Muscle of leg (tissue), 11 donors: ENCODE data around the gene LRIT2. TPM values are rescaled to one million over a fixed set of nuclear protein-coding genes. Genes with fewer than 3 reads are reported as not detected.
"Not testable (repeated sequence)": the region's sequence is repeated elsewhere in the genome, so short reads cannot be mapped to it uniquely, and the experiment has no call there.

ENCODE experiments used
- DNase-seq: peaks from one replicate; pipeline ENCODE4 v3.0.0; 2013
- H3K27ac ChIP-seq: one replicate; pipeline ENCODE4 v1.5.1; 2013; ENCODE audit warnings: mild to moderate bottlenecking, low read length, control low read depth
- H3K27me3 ChIP-seq: one replicate; pipeline ENCODE4 v1.6.1; 2013; ENCODE audit warnings: low read length; ENCODE audit not compliant: control insufficient read depth, insufficient read depth
- H3K36me3 ChIP-seq: one replicate; pipeline ENCODE4 v1.6.1; 2013; ENCODE audit warnings: low read length; ENCODE audit not compliant: control insufficient read depth, insufficient read depth
- H3K4me1 ChIP-seq: one replicate; pipeline ENCODE4 v1.6.1; 2013; ENCODE audit warnings: low read length; ENCODE audit not compliant: control insufficient read depth, insufficient read depth
- H3K4me3 ChIP-seq: one replicate; pipeline ENCODE4 v1.5.1; 2013; ENCODE audit warnings: low read length, control low read depth
- H3K9me3 ChIP-seq: replicated peaks from 2 replicates; pipeline ENCODE4 v1.6.1; 2013; ENCODE audit warnings: low read depth, low read length; ENCODE audit not compliant: control insufficient read depth
- WGBS: methylation state at CpG from one replicate; pipeline ENCODE4 v1.1.5; 2013; ENCODE audit warnings: missing lambda C conversion rate; ENCODE audit not compliant: insufficient coverage; 5-methylcytosine and 5-hydroxymethylcytosine counted together
- polyA plus RNA-seq, 8 donors: library from polyadenylated mRNA; unstranded; fragments of 120-200 nt; gene quantifications; one replicate each; pipeline versions ENCODE4 v1.2.1 to v1.2.3, GENCODE V29; 2013; ENCODE audit warnings: inconsistent platforms in 1 of 8, low replicate concordance in 1 of 8; ENCODE audit not compliant: insufficient read length in 8 of 8, insufficient read depth in 1 of 8
- total RNA-seq: library from RNA; stranded (reverse); fragments of 120-200 nt; gene quantifications from one replicate; pipeline ENCODE4 v1.2.4, GENCODE V29; 2013

LRIT2 gene
- total and polyA plus RNA-seq, 9 donors: not detected

DNA sequence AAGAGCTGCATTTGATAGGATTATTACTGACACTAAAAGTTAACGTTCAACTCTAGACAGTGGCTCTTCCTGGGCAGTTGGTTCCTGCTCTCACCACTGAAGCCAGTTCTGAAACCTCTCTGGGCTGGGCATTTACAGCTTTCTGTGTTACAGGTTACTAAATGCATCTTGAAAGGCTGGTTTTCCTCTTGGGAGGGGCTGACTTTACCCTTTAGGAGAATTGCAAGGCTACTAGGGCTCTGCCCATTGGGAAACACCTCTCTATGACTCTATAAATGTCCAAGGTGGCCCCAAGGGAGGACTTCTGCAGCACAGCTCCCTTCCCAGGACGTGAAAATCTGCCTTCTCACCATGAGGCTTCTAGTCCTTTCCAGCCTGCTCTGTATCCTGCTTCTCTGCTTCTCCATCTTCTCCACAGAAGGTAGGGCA lies 51.8 kb downstream of the LRIT2 start, which contains the start of gene GPR15LG:
Gene GPR15LG (plus strand): TSS at position 301 of the 429 bp plus-strand sequence. CDS start 51 bp downstream, at position 352.
- no peak for DNase-seq

DNA sequence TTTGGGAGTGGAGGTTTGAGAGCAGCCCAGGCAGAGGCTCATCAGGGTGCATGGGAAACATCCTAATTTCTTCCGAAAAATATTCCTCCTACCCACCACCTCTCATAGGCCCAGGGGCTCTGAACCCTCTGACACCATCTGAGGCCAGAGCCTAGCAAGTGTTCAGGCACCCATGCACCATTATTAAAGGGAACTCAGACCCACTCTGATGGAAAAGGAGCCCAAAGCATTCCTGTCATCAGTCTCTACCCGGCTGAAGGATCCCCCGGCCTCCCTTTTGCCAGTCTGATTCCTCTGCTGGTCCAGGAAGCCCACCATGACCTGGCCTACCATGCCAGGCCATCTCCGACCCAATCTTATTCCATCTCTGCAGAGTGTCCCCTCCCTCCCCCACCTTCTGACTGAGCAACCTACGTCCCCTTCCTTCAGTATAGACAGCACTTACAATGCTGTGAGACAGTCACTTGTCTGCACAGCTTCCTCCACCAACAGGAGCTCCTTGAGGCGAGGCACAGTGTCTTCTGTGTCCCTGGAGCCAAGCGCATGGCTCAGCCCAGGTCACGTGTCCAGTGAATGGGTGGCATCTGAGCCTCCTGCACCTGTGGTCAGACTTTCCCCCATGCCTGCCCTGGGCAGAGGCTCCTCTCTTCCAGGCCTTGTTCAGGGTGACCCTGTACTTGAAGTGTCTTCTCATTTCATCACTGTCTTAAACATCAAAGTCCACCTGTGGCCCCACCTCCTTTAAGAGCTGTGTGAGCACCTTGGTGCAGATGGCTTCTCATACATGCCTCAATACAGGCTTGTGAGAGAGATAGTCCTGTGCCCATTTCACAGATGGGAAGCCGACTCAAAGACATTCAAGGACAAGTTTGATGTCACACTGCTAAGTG lies 52.6 kb downstream of the LRIT2 start:
- 76% methylated on average over 9 of the region's 9 CpGs for WGBS
- DNase-seq: no peak
- Histone ChIP-seq H3K27me3 (no peaks in the 10 kb centered on the region), H3K4me3 (no peak overlapping the region), H3K36me3 (no peaks in the 10 kb centered on the region), H3K4me1 (no peaks in the 10 kb centered on the region), H3K27ac (no peak overlapping the region), H3K9me3 (no peaks in the 10 kb centered on the region)

More for the DNA sequence above, 51.8 kb downstream of the LRIT2 start, which contains the start of gene GPR15LG:
- H3K9me3 ChIP-seq: no peaks in the 10 kb centered on the region
- H3K4me1 ChIP-seq: no peaks in the 10 kb centered on the region
- no peak within 1 kb of the TSS for H3K4me3 ChIP-seq
- 65% methylated on average over 2 of the region's 2 CpGs for WGBS
- H3K27ac ChIP-seq: no peak within 1 kb of the TSS
- H3K36me3 ChIP-seq: no peaks in the 10 kb centered on the region
- no peaks in the 10 kb centered on the region for H3K27me3 ChIP-seq

- DNase-seq, H3K27ac ChIP-seq, H3K36me3 ChIP-seq, H3K27me3 ChIP-seq, H3K4me3 ChIP-seq, H3K9me3 ChIP-seq, H3K4me1 ChIP-seq: not testable (repeated sequence)
- 88% methylated on average over 13 of the region's 21 CpGs for WGBS
Observed at GRCh38 chr10:84171700-84172466, 53.5 kb downstream of the LRIT2 start.

DNA sequence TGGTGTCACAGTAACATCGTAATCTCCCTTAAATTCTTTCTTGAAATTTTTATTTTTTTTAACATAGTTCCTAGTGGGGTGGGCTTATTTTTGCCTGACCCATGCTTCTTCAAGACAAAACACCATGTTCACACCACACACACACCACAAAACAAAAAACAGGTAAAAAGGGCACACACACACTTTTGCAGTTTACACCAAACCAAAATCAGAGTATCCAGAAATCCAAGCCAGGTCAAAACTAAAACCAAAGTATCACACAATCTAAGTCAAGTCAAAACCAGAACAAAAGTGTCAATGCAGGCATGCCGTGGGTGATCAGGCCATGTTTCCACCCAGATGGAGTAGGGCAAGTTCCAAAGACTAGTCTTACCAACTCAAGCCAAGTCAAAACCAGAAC lies 54.1 kb downstream of the LRIT2 start:
- H3K27ac ChIP-seq, H3K4me3 ChIP-seq, DNase-seq, H3K27me3 ChIP-seq, H3K4me1 ChIP-seq, H3K36me3 ChIP-seq, H3K9me3 ChIP-seq: not testable (repeated sequence)
- no CpG with 5 or more reads among the region's 2 CpGs for WGBS

Other genes starting within 250 kb of the LRIT2 start
- 109 TPM for gene GHITM, start 86.0 kb downstream of the LRIT2 start, total RNA-seq
- gene GHITM, start 86.0 kb downstream of the LRIT2 start, polyA plus RNA-seq: 100 to 1,000 TPM in 6 of 8 donors, 10 to 100 TPM in 2; 95.8 to 115 (median 105) TPM
- not detected for gene GPR15LG, start 51.7 kb downstream of the LRIT2 start, total RNA-seq
- gene GPR15LG, start 51.7 kb downstream of the LRIT2 start, polyA plus RNA-seq: not detected
- 0.27 TPM for gene CDHR1, start 31.0 kb downstream of the LRIT2 start, total RNA-seq
- 1 to 10 TPM in 1 of 8 donors, under 1 TPM in 7; 0.22 to 1.4 (median 0.56) TPM for gene CDHR1, start 31.0 kb downstream of the LRIT2 start, polyA plus RNA-seq
- gene LRIT1, start 16.0 kb upstream of the LRIT2 start, total RNA-seq: not detected
- not detected for gene LRIT1, start 16.0 kb upstream of the LRIT2 start, polyA plus RNA-seq
- gene RGR, start 19.5 kb upstream of the LRIT2 start, total RNA-seq: 11.9 TPM
- gene RGR, start 19.5 kb upstream of the LRIT2 start, polyA plus RNA-seq: 10 to 100 TPM in 7 of 8 donors, 1 to 10 TPM in 1; 6.1 to 20.7 (median 14.5) TPM
- gene CCSER2, start 103.0 kb upstream of the LRIT2 start, total RNA-seq: 44.1 TPM
- 10 to 100 TPM; 29.1 to 41.7 (median 36.7) TPM for gene CCSER2, start 103.0 kb upstream of the LRIT2 start, polyA plus RNA-seq